Keratinocyte (primary cell): ENCODE data around the gene LYRM7. TPM values are rescaled to one million over a fixed set of nuclear protein-coding genes. Genes with fewer than 3 reads are reported as not detected.

ENCODE experiments used
- DNase-seq: peaks from one replicate; pipeline ENCODE4 v3.0.0-alpha.2; 2011; ENCODE audit warnings: low read depth, missing footprints, low spot score
- FAIRE-seq: peaks from 2 replicates; lab custom pipeline; 2011; peaks lifted over from hg19 to GRCh38; lab: Jason Lieb, UNC
- H2AFZ ChIP-seq: 2 replicates; pipeline ENCODE4 v1.6.0; 2012; ENCODE audit warnings: low read length, control low read depth, inconsistent platforms; ENCODE audit not compliant: control insufficient read depth
- H3K27ac ChIP-seq: 2 replicates; pipeline ENCODE4 v1.5.1; 2011; ENCODE audit warnings: low read length; ENCODE audit not compliant: control insufficient read depth, insufficient read depth
- H3K27me3 ChIP-seq: 3 replicates; pipeline ENCODE4 v1.6.0; 2011; ENCODE audit warnings: low read length; ENCODE audit not compliant: control insufficient read depth, insufficient read depth; ENCODE audit errors: extremely low read depth
- H3K36me3 ChIP-seq, 2 experiments: 2 replicates in 1 of 2; 3 replicates in 1 of 2; pipeline ENCODE4 v1.5.1; 2011; ENCODE audit warnings: low read length in 2 of 2, mild to moderate bottlenecking in 1 of 2; ENCODE audit not compliant: control insufficient read depth in 2 of 2, insufficient read depth in 2 of 2; ENCODE audit errors: extremely low read depth in 1 of 2
- H3K4me1 ChIP-seq: 3 replicates; pipeline ENCODE4 v1.5.1; 2011; ENCODE audit warnings: low read length; ENCODE audit not compliant: control insufficient read depth, insufficient read depth; ENCODE audit errors: extremely low read depth
- H3K4me2 ChIP-seq: 3 replicates; pipeline ENCODE4 v1.6.0; 2011; ENCODE audit warnings: low read depth, low read length; ENCODE audit not compliant: control insufficient read depth, insufficient read depth; ENCODE audit errors: extremely low read depth
- H3K4me3 ChIP-seq, 3 experiments: fragments of 200-600 bp in 1 of 3; sonication (generic) in 1 of 3; 2 replicates in 2 of 3; 3 replicates in 1 of 3; pipeline ENCODE4 v1.5.1; 2011 to 2016; ENCODE audit warnings: low read length in 3 of 3, mild to moderate bottlenecking in 3 of 3, control low read depth in 2 of 3, inconsistent platforms in 1 of 3, low read depth in 1 of 3, mixed read lengths in 1 of 3, mixed run types in 1 of 3, moderate library complexity in 1 of 3; ENCODE audit not compliant: control insufficient read depth in 2 of 3, insufficient read depth in 2 of 3; ENCODE audit errors: extremely low read depth in 1 of 3
- H3K79me2 ChIP-seq: 2 replicates; pipeline ENCODE4 v1.6.0; 2012; ENCODE audit warnings: low read length; ENCODE audit not compliant: control insufficient read depth, insufficient read depth
- H3K9ac ChIP-seq: 3 replicates; pipeline ENCODE4 v1.6.0; 2011; ENCODE audit warnings: low read length; ENCODE audit not compliant: control insufficient read depth, insufficient read depth; ENCODE audit errors: extremely low read depth
- H3K9me1 ChIP-seq: 3 replicates; pipeline ENCODE4 v1.6.0; 2011; ENCODE audit warnings: low read length; ENCODE audit not compliant: control insufficient read depth, insufficient read depth; ENCODE audit errors: extremely low read depth
- H3K9me3 ChIP-seq: 2 replicates; pipeline ENCODE4 v1.5.1; 2012; ENCODE audit warnings: low read depth, low read length; ENCODE audit not compliant: control insufficient read depth
- H4K20me1 ChIP-seq: 3 replicates; pipeline ENCODE4 v1.6.0; 2011; ENCODE audit warnings: low read length; ENCODE audit not compliant: control insufficient read depth, insufficient read depth; ENCODE audit errors: extremely low read depth
- EZH2 ChIP-seq: IDR thresholded peaks from one replicate; pipeline ENCODE4 v1.6.1; 2012; ENCODE audit warnings: inconsistent platforms, mild to moderate bottlenecking, low read length, moderate library complexity
- dilution Hi-C: fragments of 300-500 bp; cut with MboI; formaldehyde crosslinking; loops from one replicate; pipeline ENCODE4 v1.7.0; 2020; ENCODE audit warnings: low sequenced_read_pairs; ENCODE audit not compliant: extremely low pct_ligation_motif_present
- polyA plus RNA-seq, 5 experiments: library from polyadenylated mRNA; depleted of rRNA in 3 of 5; stranded (reverse) in 3 of 5; stranded (forward) in 1 of 5; unstranded in 1 of 5; fragments of >200 nt; gene quantifications; 1 replicate in 1 of 5; 2 replicates in 3 of 5; 3 replicates in 1 of 5; pipeline versions ENCODE4 v1.2.1 to v1.2.3, GENCODE V29; 2011 to 2012; ENCODE audit warnings: missing spikeins in 2 of 5, low read depth in 1 of 5, low replicate concordance in 1 of 5
- TF ChIP-seq, protein P1 (sequence below), 3 experiments: IDR thresholded peaks in 1 of 3; conservative IDR thresholded peaks in 1 of 3; optimal IDR thresholded peaks in 1 of 3; 2 replicates in 2 of 3; 3 replicates in 1 of 3; pipeline versions ENCODE3 to v1.5.1; 2011; ENCODE audit warnings: low read length in 3 of 3, mild to moderate bottlenecking in 3 of 3, moderate library complexity in 2 of 3, control low read depth in 1 of 3, inconsistent platforms in 1 of 3; ENCODE audit not compliant: insufficient read depth in 2 of 3; ENCODE audit errors: extremely low read depth in 1 of 3

Gene LYRM7
- polyA plus RNA-seq, 1 donor (not counting 4 experiments of a cell fraction or from before 2014, with no cell fraction given), result 5.5 TPM

DNA sequence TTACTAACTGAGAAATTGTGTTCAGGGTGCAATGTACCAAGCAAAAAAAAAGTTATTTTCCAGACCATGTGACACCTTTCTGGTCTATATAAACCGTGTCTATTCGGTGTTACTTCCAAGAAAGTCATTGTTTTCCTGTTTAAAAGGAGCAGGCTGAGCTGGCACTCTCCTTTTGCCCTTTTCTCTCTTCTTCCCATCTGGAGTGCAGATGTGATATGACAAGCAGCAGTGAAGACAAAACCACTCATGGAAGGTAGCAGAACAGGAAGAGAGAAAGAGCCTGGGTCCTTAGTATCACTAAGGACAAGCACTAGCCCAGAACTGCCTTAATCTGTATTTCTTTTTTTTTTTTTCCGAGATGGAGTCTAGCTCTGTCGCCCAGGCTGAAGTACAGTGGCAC is 25.6 kb downstream of the LYRM7 start:
- H3K79me2 ChIP-seq, result no peaks in the 10 kb centered on the region
- no peaks in the 10 kb centered on the region for H3K9me1 ChIP-seq
- no peak overlapping the region for H3K9ac ChIP-seq
- no peaks in the 10 kb centered on the region for H3K36me3 ChIP-seq
- no peaks in the 10 kb centered on the region for H3K27me3 ChIP-seq
- no peak overlapping the region for H2AFZ ChIP-seq
- no peak overlapping the region for H3K4me2 ChIP-seq
- H3K9me3 ChIP-seq, result no peaks in the 10 kb centered on the region
- FAIRE-seq, result no peak
- H4K20me1 ChIP-seq, result no peaks in the 10 kb centered on the region
- no peaks in the 10 kb centered on the region for H3K4me1 ChIP-seq
- H3K27ac ChIP-seq, result no peak overlapping the region
- no peak overlapping the region for H3K4me3 ChIP-seq
- TF ChIP-seq, protein P1, sequence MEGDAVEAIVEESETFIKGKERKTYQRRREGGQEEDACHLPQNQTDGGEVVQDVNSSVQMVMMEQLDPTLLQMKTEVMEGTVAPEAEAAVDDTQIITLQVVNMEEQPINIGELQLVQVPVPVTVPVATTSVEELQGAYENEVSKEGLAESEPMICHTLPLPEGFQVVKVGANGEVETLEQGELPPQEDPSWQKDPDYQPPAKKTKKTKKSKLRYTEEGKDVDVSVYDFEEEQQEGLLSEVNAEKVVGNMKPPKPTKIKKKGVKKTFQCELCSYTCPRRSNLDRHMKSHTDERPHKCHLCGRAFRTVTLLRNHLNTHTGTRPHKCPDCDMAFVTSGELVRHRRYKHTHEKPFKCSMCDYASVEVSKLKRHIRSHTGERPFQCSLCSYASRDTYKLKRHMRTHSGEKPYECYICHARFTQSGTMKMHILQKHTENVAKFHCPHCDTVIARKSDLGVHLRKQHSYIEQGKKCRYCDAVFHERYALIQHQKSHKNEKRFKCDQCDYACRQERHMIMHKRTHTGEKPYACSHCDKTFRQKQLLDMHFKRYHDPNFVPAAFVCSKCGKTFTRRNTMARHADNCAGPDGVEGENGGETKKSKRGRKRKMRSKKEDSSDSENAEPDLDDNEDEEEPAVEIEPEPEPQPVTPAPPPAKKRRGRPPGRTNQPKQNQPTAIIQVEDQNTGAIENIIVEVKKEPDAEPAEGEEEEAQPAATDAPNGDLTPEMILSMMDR (optimal IDR thresholded peaks at IDR 0.05 in 1 of 3, IDR thresholded peaks at IDR 0.05 in 1 of 3, conservative IDR thresholded peaks at IDR 0.05 in 1 of 3; ENCODE audit: extremely low read depth in 1 of 3, insufficient read depth in 2 of 3, low read length in 3 of 3), result no peak
- no peak for TF ChIP-seq EZH2
- DNase-seq, result no peak
- dilution Hi-C loops, result no loop called here

DNA sequence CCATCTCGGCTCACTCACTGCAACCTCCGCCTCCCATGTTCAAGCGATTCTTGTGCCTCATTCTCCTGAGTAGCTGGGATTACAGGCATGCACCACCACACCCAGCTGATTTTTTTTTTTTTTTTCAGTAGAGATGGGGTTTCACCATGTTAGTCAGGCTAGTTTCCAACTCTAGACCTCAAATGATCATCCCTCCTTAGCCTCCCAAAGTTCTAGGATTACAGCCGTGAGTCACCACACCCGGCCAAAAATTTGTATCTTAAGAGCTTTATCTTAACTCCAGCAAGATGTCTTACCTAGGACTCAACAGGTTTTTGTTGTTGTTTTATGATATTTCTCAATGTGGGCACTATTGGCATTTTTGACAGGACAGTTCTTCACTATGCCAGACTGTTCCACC is 27.9 kb downstream of the LYRM7 start:
- H3K9ac ChIP-seq, result no peak overlapping the region
- no peak for FAIRE-seq
- dilution Hi-C loops, result no loop called here

More for the DNA sequence above, 27.9 kb downstream of the LYRM7 start:
- no peaks in the 10 kb centered on the region for H3K9me1 ChIP-seq
- no peaks in the 10 kb centered on the region for H3K9me3 ChIP-seq
- no peak overlapping the region for H3K4me2 ChIP-seq
- no peak overlapping the region for H3K27ac ChIP-seq
- no peaks in the 10 kb centered on the region for H3K36me3 ChIP-seq
- no peak for DNase-seq
- no peaks in the 10 kb centered on the region for H3K4me1 ChIP-seq
- no peak overlapping the region for H3K4me3 ChIP-seq
- no peaks in the 10 kb centered on the region for H3K27me3 ChIP-seq
- H4K20me1 ChIP-seq, result no peaks in the 10 kb centered on the region
- no peak overlapping the region for H2AFZ ChIP-seq
- no peaks in the 10 kb centered on the region for H3K79me2 ChIP-seq
- TF ChIP-seq, protein P1 (optimal IDR thresholded peaks at IDR 0.05 in 1 of 3, IDR thresholded peaks at IDR 0.05 in 1 of 3, conservative IDR thresholded peaks at IDR 0.05 in 1 of 3; ENCODE audit: extremely low read depth in 1 of 3, insufficient read depth in 2 of 3, low read length in 3 of 3), result no peak
- TF ChIP-seq EZH2, result no peak
